OCI-LY7 (cell line): ENCODE measurements around the gene NAA30.

Source experiments
- EZH2phosphoT487 ChIP-seq: fragments of 200-600 bp; sonication (generic); IDR thresholded peaks from 2 replicates; pipeline ENCODE4 v1.6.1; 2018; ENCODE audit warnings: low read depth, borderline replicate concordance, mild to moderate bottlenecking, mixed run types, antibody characterized with exemption, low read length, moderate library complexity, mixed read lengths
- TF ChIP-seq, protein P1 (sequence below): fragments of 200-600 bp; sonication (generic); conservative IDR thresholded peaks from 2 replicates; pipeline ENCODE4 v1.5.1; 2014; ENCODE audit warnings: mild to moderate bottlenecking, antibody characterized with exemption, low read length, moderate library complexity, mixed read lengths

DNA sequence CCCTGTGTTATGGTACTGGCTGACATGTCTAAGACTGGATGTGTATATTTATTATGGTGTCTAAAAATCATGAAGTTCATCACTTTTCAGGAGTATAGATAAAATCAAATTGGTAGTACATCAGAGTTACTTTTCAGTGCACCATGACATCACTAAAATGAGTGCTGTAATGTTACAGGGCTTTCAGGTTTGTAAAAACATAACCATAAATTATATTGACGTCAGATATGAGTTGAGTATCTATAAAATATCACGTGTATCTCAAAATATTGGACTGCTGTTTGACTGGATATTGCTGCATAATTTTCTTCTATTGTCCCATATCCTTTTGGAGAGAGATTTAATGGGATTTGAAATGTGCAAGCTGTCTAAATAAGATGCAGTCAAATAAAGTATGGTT is 22.0 kb downstream of the NAA30 start:
- TF ChIP-seq, protein P1, sequence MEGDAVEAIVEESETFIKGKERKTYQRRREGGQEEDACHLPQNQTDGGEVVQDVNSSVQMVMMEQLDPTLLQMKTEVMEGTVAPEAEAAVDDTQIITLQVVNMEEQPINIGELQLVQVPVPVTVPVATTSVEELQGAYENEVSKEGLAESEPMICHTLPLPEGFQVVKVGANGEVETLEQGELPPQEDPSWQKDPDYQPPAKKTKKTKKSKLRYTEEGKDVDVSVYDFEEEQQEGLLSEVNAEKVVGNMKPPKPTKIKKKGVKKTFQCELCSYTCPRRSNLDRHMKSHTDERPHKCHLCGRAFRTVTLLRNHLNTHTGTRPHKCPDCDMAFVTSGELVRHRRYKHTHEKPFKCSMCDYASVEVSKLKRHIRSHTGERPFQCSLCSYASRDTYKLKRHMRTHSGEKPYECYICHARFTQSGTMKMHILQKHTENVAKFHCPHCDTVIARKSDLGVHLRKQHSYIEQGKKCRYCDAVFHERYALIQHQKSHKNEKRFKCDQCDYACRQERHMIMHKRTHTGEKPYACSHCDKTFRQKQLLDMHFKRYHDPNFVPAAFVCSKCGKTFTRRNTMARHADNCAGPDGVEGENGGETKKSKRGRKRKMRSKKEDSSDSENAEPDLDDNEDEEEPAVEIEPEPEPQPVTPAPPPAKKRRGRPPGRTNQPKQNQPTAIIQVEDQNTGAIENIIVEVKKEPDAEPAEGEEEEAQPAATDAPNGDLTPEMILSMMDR: no peak
- no peak for TF ChIP-seq EZH2phosphoT487
